DND-41 (cell line): ENCODE measurements around the gene SLC16A10.
"Not testable (repeated sequence)": the region's sequence is repeated elsewhere in the genome, so short reads cannot be mapped to it uniquely, and the experiment has no call there.

ENCODE experiments used
- ATAC-seq: fragments of 200-7000 bp; cut with Tn5 transposase; 3 replicates; pipeline ENCODE4 v1.9.1; 2021; ENCODE audit warnings: low read depth; ENCODE audit not compliant: insufficient read depth
- DNase-seq: peaks from one replicate; pipeline ENCODE4 v3.0.0-alpha.2; 2020
- H2AFZ ChIP-seq: 2 replicates; pipeline ENCODE4 v1.6.0; 2012; ENCODE audit warnings: low read depth, low read length
- H3K27ac ChIP-seq: 2 replicates; pipeline ENCODE4 v1.5.1; 2012; ENCODE audit warnings: low read length, inconsistent platforms
- H3K27me3 ChIP-seq: fragments of 200-600 bp; sonication (generic); 2 replicates; pipeline ENCODE4 v1.6.0; 2012; ENCODE audit warnings: low read length, mild to moderate bottlenecking, inconsistent platforms; ENCODE audit not compliant: insufficient read depth, poor library complexity
- H3K36me3 ChIP-seq: 2 replicates; pipeline ENCODE4 v1.5.1; 2012; ENCODE audit warnings: low read length, inconsistent platforms; ENCODE audit not compliant: insufficient read depth
- H3K4me1 ChIP-seq: 2 replicates; pipeline ENCODE4 v1.5.1; 2012; ENCODE audit warnings: mild to moderate bottlenecking, low read length; ENCODE audit not compliant: insufficient read depth
- H3K4me2 ChIP-seq: 2 replicates; pipeline ENCODE4 v1.6.0; 2012; ENCODE audit warnings: mild to moderate bottlenecking, moderate library complexity, low read length, inconsistent platforms; ENCODE audit not compliant: insufficient read depth
- H3K4me3 ChIP-seq, 2 experiments: fragments of 200-600 bp in 1 of 2; shearing (Covaris generic) in 1 of 2; 2 replicates each; pipeline ENCODE4 v1.5.1; 2012 to 2016; ENCODE audit warnings: inconsistent platforms in 2 of 2, low read length in 2 of 2, mild to moderate bottlenecking in 2 of 2, low read depth in 1 of 2, moderate library complexity in 1 of 2
- H3K79me2 ChIP-seq: 2 replicates; pipeline ENCODE4 v1.6.0; 2012; ENCODE audit warnings: low read length, inconsistent platforms; ENCODE audit not compliant: insufficient read depth
- H3K9ac ChIP-seq: 2 replicates; pipeline ENCODE4 v1.6.0; 2012; ENCODE audit warnings: low read depth, mild to moderate bottlenecking, inconsistent platforms, low read length, moderate library complexity
- H3K9me3 ChIP-seq: 2 replicates; pipeline ENCODE4 v1.5.1; 2012; ENCODE audit warnings: low read length, moderate library complexity, mild to moderate bottlenecking, inconsistent platforms; ENCODE audit not compliant: insufficient read depth, severe bottlenecking
- H4K20me1 ChIP-seq: 2 replicates; pipeline ENCODE4 v1.6.0; 2012; ENCODE audit warnings: low read length; ENCODE audit not compliant: insufficient read depth
- EZH2 ChIP-seq: IDR thresholded peaks from 3 replicates; pipeline ENCODE4 v1.6.1; 2012; ENCODE audit warnings: borderline replicate concordance, low read depth, mild to moderate bottlenecking, moderate library complexity, low read length, inconsistent platforms; ENCODE audit not compliant: severe bottlenecking
- TF ChIP-seq, protein P1 (sequence below): IDR thresholded peaks from 2 replicates; pipeline ENCODE4 v1.5.1; 2012; ENCODE audit warnings: borderline replicate concordance, low read length, moderate library complexity, mild to moderate bottlenecking; ENCODE audit not compliant: poor library complexity, severe bottlenecking; ENCODE audit errors: extremely low read depth

Gene SLC16A10

DNA sequence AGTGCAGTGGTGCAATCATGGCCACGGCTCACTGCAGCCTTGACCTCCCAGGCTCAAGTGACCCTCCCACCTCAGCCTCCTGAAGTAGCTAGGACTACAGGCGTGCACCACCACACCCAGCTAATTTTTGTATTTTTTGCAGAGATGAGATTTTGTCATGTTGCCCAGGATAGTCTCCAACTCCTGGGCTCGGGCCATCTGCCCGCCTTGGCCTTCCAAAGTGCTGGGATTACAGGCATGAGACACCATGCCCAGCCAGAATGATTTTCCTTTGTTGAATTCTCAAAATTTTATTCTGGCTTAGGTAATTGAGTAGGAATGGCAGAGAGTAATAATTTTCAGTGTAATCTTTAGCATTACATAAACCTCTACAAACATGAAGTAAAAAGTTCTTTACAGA lies 37.1 kb downstream of the SLC16A10 start:
- Histone ChIP-seq H3K4me1 (no peaks in the 10 kb centered on the region), H3K9ac (no peak overlapping the region), H3K36me3 (no peaks in the 10 kb centered on the region), H3K27me3 (no peaks in the 10 kb centered on the region), H3K4me3 (no peak overlapping the region), H3K9me3 (no peaks in the 10 kb centered on the region), H2AFZ (no peak overlapping the region), H4K20me1 (no peaks in the 10 kb centered on the region), H3K79me2 (no peaks in the 10 kb centered on the region), H3K4me2 (no peak overlapping the region), H3K27ac (no peak overlapping the region)
- DNase-seq (no peak), ATAC-seq (no peak)
- TF ChIP-seq, protein P1, sequence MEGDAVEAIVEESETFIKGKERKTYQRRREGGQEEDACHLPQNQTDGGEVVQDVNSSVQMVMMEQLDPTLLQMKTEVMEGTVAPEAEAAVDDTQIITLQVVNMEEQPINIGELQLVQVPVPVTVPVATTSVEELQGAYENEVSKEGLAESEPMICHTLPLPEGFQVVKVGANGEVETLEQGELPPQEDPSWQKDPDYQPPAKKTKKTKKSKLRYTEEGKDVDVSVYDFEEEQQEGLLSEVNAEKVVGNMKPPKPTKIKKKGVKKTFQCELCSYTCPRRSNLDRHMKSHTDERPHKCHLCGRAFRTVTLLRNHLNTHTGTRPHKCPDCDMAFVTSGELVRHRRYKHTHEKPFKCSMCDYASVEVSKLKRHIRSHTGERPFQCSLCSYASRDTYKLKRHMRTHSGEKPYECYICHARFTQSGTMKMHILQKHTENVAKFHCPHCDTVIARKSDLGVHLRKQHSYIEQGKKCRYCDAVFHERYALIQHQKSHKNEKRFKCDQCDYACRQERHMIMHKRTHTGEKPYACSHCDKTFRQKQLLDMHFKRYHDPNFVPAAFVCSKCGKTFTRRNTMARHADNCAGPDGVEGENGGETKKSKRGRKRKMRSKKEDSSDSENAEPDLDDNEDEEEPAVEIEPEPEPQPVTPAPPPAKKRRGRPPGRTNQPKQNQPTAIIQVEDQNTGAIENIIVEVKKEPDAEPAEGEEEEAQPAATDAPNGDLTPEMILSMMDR, result no peak
- no peak for TF ChIP-seq EZH2

DNA sequence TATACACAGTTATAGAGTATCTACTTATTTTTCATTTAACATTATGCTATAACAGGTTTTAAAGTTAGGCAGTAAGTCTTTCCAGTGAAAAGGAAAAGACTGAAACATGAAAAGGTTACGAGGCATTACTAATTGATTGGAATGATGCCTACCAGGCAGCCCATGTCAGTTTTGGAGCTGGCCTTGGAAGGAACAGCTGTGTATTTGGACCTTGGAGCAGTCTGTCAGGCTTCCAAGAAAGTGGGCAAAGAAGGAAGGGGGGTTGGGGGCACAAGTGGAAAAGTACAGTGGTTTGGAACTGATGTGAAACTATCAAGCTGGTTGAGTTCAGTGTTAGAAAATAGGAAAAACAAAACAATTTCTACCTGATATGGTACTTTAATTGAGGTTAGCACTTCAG lies 41.7 kb downstream of the SLC16A10 start:
- no peaks in the 10 kb centered on the region for H4K20me1 ChIP-seq
- no peaks in the 10 kb centered on the region for H3K36me3 ChIP-seq
- TF ChIP-seq, protein P1, result no peak
- TF ChIP-seq EZH2, result no peak
- H3K27me3 ChIP-seq, result no peaks in the 10 kb centered on the region
- H3K27ac ChIP-seq, result no peak overlapping the region
- DNase-seq (no peak), ATAC-seq (no peak)
- no peaks in the 10 kb centered on the region for H3K4me1 ChIP-seq
- H3K4me2 ChIP-seq, result no peak overlapping the region
- no peak overlapping the region for H3K4me3 ChIP-seq
- no peak overlapping the region for H3K9ac ChIP-seq
- no peaks in the 10 kb centered on the region for H3K79me2 ChIP-seq
- H3K9me3 ChIP-seq, result no peaks in the 10 kb centered on the region
- H2AFZ ChIP-seq, result no peak overlapping the region

DNA sequence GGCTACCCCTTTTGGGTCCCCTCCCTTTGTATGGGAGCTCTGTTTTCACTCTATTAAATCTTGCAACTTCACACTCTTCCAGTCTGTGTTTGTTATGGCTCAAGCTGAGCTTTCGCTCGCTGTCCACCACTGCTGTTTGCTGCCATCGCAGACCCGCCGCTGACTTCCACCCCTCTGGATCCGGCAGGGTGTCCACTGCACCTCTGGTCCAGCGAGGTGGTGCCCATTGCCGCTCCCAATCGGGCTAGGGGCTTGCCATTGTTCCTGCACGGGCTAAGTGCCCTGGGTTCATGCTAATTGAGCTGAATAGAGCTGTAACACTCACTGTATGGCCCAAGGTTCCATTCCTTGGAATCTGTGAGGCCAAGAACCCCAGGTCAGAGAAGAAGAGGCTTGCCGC lies 43.7 kb downstream of the SLC16A10 start:
- not testable (repeated sequence) for H3K79me2 ChIP-seq, H3K27me3 ChIP-seq, H3K36me3 ChIP-seq, H3K9ac ChIP-seq, H3K4me1 ChIP-seq, H2AFZ ChIP-seq, DNase-seq, H3K27ac ChIP-seq, H3K4me2 ChIP-seq, H3K9me3 ChIP-seq, ATAC-seq, H3K4me3 ChIP-seq, H4K20me1 ChIP-seq

DNA sequence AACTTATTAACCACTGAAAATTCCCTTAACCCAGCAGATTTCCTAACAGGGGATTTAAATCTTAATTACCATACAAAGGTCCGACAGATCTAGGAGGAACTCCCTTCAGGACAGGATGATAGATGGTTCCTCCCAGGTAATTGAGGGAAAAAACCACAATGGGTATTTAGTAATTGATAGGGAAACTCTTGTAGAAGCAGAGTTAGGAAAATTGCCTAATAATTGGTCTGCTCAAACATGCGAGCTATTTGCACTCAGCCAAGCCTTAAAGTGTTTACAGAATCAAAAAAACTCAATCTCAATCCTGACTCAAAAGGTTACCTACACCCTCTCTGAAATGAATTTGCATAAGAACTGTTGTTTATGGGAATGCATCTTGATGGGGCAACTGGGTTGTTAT lies 45.4 kb downstream of the SLC16A10 start:
- not testable (repeated sequence) for H3K9me3 ChIP-seq, DNase-seq, H3K27me3 ChIP-seq, H4K20me1 ChIP-seq, H3K4me3 ChIP-seq, H3K79me2 ChIP-seq, H3K4me2 ChIP-seq, H3K9ac ChIP-seq, H2AFZ ChIP-seq, H3K4me1 ChIP-seq, H3K36me3 ChIP-seq, H3K27ac ChIP-seq, ATAC-seq

DNA sequence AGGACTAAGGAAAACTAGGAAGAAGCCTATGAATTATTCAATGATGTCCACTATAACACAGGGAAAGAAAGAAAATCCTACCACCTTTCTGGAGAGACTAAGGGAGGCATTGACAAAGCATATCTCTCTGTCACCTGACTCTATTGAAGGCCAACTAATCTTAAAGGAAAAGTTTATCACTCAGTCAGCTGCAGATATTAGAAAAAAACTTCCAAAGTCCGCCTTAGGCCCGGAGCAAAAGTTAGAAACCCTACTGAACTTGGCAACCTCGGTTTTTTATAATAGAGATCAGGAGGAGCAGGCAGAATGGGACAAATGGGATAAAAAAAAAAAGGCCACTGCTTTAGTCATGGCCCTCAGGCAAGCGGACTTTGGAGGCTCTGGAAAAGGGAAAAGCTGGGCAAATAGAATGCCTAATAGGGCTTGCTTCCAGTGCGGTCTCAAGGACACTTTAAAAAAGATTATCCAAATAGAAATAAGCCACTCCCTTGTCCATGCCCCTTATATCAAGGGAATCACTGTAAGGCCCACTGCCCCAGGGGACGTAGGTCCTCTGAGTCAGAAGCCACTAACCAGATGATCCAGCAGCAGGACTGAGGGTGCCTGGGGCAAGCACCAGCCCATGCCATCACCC lies 47.0 kb downstream of the SLC16A10 start:
- H3K4me3 ChIP-seq, H4K20me1 ChIP-seq, DNase-seq, H3K27me3 ChIP-seq, H3K79me2 ChIP-seq, H3K4me1 ChIP-seq, ATAC-seq, H3K4me2 ChIP-seq, H3K27ac ChIP-seq, H2AFZ ChIP-seq, H3K9ac ChIP-seq, H3K9me3 ChIP-seq, H3K36me3 ChIP-seq: not testable (repeated sequence)

DNA sequence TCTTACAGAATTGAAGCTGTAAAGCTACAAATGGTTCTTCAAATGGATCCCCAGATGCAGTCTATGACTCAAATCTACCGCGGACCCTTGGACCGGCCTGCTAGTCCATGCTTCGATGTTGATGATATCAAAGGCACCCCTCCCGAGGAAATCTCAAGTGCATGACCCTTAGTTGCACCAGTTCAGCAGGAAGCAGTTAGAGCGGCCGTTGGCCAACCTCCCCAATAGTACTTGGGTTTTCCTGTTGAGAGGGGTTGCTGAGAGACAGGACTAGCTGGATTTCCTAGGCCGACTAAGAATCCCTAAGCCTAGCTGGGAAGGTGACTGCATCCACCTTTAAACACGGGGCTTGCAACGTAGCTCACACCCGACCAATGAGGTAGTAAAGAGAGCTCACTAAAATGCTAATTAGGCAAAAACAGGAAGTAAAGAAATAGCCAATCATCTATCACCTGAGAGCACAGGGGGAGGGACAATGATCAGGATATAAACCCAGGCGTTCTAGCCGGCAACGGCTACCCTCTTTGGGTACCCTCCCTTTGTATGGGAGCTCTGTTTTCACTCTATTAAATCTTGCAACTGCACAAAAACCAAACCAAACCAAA lies 50.3 kb downstream of the SLC16A10 start:
- H3K27me3 ChIP-seq, H3K9ac ChIP-seq, H3K9me3 ChIP-seq, H3K27ac ChIP-seq, H4K20me1 ChIP-seq, DNase-seq, H3K4me3 ChIP-seq, H3K79me2 ChIP-seq, H2AFZ ChIP-seq, H3K36me3 ChIP-seq, H3K4me2 ChIP-seq, ATAC-seq, H3K4me1 ChIP-seq: not testable (repeated sequence)
